NCI-H2196 (cell line): ENCODE measurements around the gene P2RX1.
"Not testable (repeated sequence)": the region's sequence is repeated elsewhere in the genome, so short reads cannot be mapped to it uniquely, and the experiment has no call there.

Experiments used
- DNase-seq: peaks from one replicate; lab custom pipeline; 2025; ENCODE audit not compliant: unreplicated experiment; lab: John Stamatoyannopoulos, UW

Gene P2RX1

GRCh38 chr17:3861761-3862681 lies 54.2 kb downstream of the P2RX1 start:
- no peak for DNase-seq

GRCh38 chr17:3860939-3861700 lies 55.1 kb downstream of the P2RX1 start:
- no peak for DNase-seq

- no peak for DNase-seq
Observed at GRCh38 chr17:3859940-3860339, 56.3 kb downstream of the P2RX1 start.

- DNase-seq: no peak
Observed at GRCh38 chr17:3857261-3858105, 58.8 kb downstream of the P2RX1 start.

GRCh38 chr17:3854204-3854603 lies 62.1 kb downstream of the P2RX1 start:
- DNase-seq: not testable (repeated sequence)

GRCh38 chr17:3852561-3852960 lies 63.7 kb downstream of the P2RX1 start:
- DNase-seq: no peak

GRCh38 chr17:3851461-3852100 lies 64.7 kb downstream of the P2RX1 start:
- no peak for DNase-seq

- DNase-seq: no peak
Observed at GRCh38 chr17:3848229-3848835, 67.9 kb downstream of the P2RX1 start.

GRCh38 chr17:3847165-3847670 lies 69.0 kb downstream of the P2RX1 start:
- DNase-seq: no peak
